ENCODE data around the gene GDF9.

The GDF9 gene

GRCh38 chr5:132832612-132833011, 33.7 kb downstream of the GDF9 start:
- DNase-seq, result no peak

DNA sequence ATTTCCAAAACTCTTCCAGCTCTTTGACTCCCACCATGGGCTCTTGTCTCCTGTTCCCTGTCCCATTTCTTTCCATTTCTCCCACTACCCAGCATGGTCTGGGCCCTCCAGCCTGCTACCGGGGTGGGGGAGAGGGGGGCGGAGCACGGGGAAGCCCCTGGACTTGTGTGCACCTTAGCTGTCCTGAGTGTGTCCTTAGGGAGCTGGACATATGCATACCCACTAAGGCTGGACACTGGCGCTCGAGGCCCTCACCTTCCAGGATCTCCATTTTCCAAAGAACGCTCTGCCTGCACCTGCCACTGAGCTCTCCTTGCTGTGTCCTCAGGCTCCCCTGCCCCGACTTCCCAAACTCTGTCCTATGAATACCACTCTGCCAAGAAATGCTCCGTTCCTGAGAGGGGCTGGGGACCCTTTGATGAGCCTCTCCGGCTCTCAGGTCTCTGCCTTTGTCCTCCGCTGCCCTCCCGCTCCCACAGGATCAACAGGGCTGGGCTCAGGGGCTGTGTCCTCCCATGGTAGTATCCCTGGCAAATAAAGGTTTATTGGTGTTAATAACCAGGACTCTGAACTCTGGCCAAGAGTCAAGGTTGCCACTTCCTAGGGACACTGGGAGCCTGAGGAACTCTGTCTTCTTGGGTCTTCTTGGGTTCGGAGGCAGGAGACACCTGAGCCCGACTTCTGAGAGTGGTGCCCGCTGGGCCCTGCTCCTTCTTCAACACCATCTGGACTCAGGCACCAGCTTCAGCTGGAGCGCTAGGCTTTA, 35.0 kb downstream of the GDF9 start:
- no peak for DNase-seq

- no peak for DNase-seq
Observed at GRCh38 chr5:132830436-132831094, 35.7 kb downstream of the GDF9 start, which contains the start of gene SHROOM1. SHROOM1 (minus strand) TSS chr5:132830647; CDS start chr5:132826140, 4,507 bp downstream.

- peak; percentile 78 for DNase-seq
Observed at GRCh38 chr5:132829742-132830435, 36.4 kb downstream of the GDF9 start.

GRCh38 chr5:132828846-132829494, 37.3 kb downstream of the GDF9 start:
- no peak for DNase-seq

- no peak for DNase-seq
Observed at GRCh38 chr5:132827943-132828673, 38.2 kb downstream of the GDF9 start.

DNA sequence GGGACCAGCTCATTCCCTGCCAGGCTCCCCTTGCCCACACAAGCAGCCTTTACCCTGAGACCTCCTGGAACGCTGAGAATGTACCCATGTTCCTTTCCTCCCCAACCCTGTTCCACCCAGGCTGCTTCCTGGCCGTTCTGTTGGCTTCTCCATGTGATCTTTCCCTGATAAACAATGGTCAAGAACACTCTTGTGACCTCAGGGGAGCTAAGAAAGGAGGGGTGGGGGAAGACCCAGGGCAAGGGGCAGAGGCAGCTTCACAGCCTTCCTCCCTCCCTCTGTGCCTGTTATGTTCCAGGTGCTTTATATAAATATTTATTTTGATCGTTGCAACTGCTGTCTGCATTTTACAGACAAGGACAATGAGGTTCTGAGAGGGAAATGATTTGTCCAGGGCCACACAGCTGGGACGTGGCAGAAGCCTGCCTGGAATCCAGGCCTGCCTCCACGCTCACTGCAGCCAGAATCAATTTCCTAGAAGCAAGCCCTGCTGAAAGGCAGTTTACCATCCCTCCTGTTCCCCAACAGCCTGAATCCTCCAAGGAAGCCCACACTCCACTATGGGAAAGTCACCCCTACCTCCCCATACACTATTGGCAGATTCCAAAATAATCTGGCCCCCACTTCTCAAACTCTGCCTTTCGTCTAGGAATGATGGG, 39.7 kb downstream of the GDF9 start:
- DNase-seq, result no peak

DNA sequence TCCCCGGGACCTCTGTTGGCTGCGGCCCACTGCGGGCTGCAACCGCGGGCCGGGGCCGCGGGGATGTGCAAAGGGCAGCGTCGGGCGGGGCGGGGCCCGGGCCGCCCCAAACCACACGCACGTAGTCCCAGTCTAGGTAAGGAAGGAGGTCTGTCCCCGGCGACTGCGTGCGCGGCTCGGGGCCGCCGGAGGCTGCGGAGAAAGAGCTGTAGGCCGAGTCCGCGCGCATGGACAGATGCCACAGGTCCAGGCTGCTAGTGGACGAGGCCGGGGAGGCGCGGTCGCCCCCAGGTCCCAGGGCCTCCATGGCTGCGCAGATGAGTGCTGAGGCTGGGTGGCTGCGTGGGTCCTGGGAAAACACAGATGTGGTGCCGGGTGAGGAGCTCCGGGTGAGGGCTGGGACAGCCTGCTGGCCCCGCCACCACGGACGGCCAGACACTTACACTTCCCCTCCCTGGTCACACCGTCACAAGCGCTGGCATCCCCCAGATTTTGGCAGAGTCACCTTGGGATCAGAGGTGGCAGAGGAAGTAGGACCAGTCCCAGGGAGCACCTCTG, 40.4 kb downstream of the GDF9 start:
- peak; percentile 36 for DNase-seq

DNA sequence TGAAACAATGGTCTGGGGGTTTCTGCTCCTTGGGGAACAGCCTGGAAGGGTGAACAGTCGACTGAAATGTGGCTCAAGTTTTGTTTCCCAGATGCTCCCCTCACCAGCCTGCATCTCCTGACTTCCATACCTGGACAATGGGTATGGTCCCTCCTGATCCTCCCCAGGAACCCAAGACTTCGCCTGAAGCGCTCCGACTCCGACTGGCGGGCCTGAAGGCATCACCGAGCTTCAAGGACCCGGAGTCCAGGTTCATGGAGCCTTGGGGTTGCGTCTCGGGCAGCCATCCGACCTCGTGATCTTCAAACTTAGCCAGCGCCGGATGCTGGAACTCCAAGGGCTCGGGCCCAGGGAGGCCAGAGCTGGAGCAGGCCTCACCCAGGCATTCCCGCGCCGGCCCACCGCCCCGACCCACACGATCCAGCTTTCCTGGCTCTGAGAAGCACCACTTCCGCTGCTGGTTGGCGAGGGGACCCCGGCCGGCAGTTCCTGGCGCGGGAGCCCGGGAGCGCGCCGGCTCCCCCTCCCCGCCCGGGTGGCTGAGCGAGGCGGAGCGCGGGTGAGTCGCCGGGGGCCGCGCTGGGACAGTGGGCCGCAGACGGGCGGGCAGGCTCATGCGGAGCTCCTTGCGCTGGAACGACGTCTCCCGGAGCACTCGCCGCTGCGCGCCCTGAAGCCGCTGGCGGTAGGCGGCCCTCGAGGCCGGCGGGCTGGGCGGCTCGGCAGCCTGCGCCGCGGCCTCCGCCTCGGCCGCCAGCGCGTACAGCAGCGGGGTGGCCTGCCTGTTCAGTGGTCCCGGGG, 41.0 kb downstream of the GDF9 start:
- DNase-seq, result peak; percentile 33

- no peak for DNase-seq
Observed at GRCh38 chr5:132824426-132824825, 41.8 kb downstream of the GDF9 start.

- DNase-seq, result no peak
Observed at GRCh38 chr5:132823481-132824050, 42.7 kb downstream of the GDF9 start.

- DNase-seq, result no peak
Observed at GRCh38 chr5:132822650-132823480, 43.4 kb downstream of the GDF9 start.

DNA sequence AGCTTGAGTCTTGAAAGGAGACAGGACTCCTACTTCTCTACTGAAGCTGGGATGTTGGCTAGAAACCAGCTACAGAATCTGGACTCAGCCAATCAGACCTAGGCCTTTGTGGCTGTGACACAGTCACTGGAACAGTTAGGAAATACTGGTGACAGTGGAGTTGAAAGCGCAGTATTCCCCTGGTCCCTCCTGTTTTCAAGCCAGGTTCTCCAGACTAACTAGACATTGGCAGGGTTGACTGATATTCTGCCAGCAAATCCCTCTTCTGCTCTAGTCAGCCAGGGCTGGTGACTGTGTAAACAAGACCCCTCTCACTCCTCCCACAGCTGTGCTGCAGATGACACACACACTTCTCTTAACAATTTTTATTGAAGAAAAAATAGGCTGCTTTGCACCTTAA, 44.5 kb downstream of the GDF9 start:
- DNase-seq, result no peak

- DNase-seq, result no peak
Observed at GRCh38 chr5:132821350-132821749, 44.9 kb downstream of the GDF9 start.

GRCh38 chr5:132820162-132820754, 46.0 kb downstream of the GDF9 start:
- peak; percentile 86 for DNase-seq

DNA sequence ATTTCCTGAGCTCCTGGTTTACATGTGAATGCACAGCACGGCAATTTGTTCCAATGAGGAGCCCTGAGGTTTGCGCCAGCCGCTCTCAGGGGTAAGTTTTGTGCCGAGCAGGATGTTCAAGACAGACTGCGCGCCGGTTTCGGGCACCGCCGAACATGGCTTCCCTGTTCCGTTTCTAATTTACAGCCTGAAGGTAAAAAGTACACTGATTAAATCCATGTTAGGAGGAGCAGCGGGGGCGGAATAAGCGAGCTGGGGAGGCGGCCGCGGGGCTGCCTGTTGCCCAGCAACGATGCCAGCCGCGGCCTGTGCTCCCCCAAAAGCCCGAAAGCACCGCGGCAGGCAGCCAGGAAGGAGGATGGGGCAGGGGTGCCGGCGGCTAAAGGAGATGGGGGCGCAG, 46.8 kb downstream of the GDF9 start:
- no peak for DNase-seq

GRCh38 chr5:132817011-132817410, 49.3 kb downstream of the GDF9 start:
- DNase-seq, result no peak

DNA sequence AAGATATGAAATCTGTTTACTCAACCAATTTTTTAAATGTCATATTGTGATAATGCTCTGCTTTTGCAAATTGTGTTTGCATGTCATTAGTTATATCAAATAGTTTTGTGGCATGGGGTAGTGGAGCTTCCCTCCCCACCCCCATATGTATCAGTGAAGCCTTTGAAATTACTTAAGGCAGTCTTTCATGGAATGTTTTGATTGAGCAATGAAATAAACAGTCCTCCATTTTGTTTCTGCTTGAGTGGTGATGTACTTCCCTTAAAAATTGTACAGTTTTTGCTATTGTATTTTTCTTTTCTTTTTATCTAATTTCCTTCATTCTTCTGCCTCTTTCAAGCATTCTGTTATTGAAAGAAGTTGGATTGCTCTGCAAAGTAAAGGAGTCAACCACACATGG, 49.7 kb downstream of the GDF9 start:
- no peak for DNase-seq

- no peak for DNase-seq
Observed at GRCh38 chr5:132816083-132816482, 50.2 kb downstream of the GDF9 start.

All from activated T-cell treated with anti-CD3 and anti-CD28 coated beads, Interleukin-2, amount 50 U/mL, for 1 hour (primary cell).